Endothelial cell of umbilical vein (primary cell): ENCODE measurements around the gene PLEKHA5. TPM values are rescaled to one million over a fixed set of nuclear protein-coding genes. Genes with fewer than 3 reads are reported as not detected.

Source experiments
- BruUV-seq: library from RNA; stranded (reverse); fragments of 400-500 nt; replicated peaks from 2 replicates; lab custom pipeline; 2021; lab: Mats Ljungman, UMichigan
- CTCF ChIA-PET: fragments of 300-600, 350-600 bp; sonication (Branson Sonifier 250); formaldehyde crosslinking; loops from one replicate; lab custom pipeline; 2021; ENCODE audit warnings: antibody characterized with exemption, inconsistent platforms; lab: Charles Lee
- POLR2A ChIA-PET: fragments of 300-600, 350-600 bp; sonication (Branson Sonifier 250); formaldehyde crosslinking; loops from one replicate; lab custom pipeline; 2021; ENCODE audit warnings: antibody characterized with exemption, inconsistent platforms; lab: Charles Lee
- DNase-seq: peaks from one replicate; pipeline ENCODE4 v3.0.0-alpha.2; 2011; ENCODE audit warnings: low read depth, low spot score
- FAIRE-seq: peaks from 2 replicates; lab custom pipeline; 2011; peaks lifted over from hg19 to GRCh38; lab: Jason Lieb, UNC
- H2AFZ ChIP-seq: 2 replicates; pipeline ENCODE4 v1.6.0; 2012; ENCODE audit warnings: low read depth, low read length, control low read depth, inconsistent platforms
- H3K27ac ChIP-seq: 2 replicates; pipeline ENCODE4 v1.5.1; 2011; ENCODE audit warnings: low read depth, mild to moderate bottlenecking, control low read depth, low read length, moderate library complexity; ENCODE audit not compliant: insufficient read depth
- H3K27me3 ChIP-seq, 2 experiments: 2 replicates each; pipeline versions ENCODE4 v1.6.0 to v1.6.1; 2011; ENCODE audit warnings: low read length in 2 of 2, mixed read lengths in 1 of 2; ENCODE audit not compliant: control insufficient read depth in 2 of 2, insufficient read depth in 2 of 2
- H3K36me3 ChIP-seq, 2 experiments: 2 replicates in 1 of 2; 3 replicates in 1 of 2; pipeline ENCODE4 v1.5.1; 2011; ENCODE audit warnings: low read length in 2 of 2, mild to moderate bottlenecking in 1 of 2, moderate library complexity in 1 of 2; ENCODE audit not compliant: control insufficient read depth in 2 of 2, insufficient read depth in 2 of 2; ENCODE audit errors: extremely low read depth in 1 of 2
- H3K4me1 ChIP-seq: 3 replicates; pipeline ENCODE4 v1.5.1; 2011; ENCODE audit warnings: mild to moderate bottlenecking, low read length; ENCODE audit not compliant: control insufficient read depth, insufficient read depth; ENCODE audit errors: extremely low read depth
- H3K4me2 ChIP-seq: 2 replicates; pipeline ENCODE4 v1.6.1; 2011; ENCODE audit warnings: low read length, control low read depth, mixed read lengths; ENCODE audit not compliant: insufficient read depth
- H3K4me3 ChIP-seq, 3 experiments: fragments of 200-600 bp in 1 of 3; sonication (generic), shearing (Covaris generic) in 1 of 3; replicated peaks in 1 of 3; 2 replicates each; pipeline ENCODE4 v1.5.1; 2011 to 2016; ENCODE audit warnings: control low read depth in 3 of 3, low read length in 3 of 3, mild to moderate bottlenecking in 2 of 3, inconsistent platforms in 1 of 3, low read depth in 1 of 3, moderate library complexity in 1 of 3; ENCODE audit not compliant: insufficient read depth in 1 of 3
- H3K79me2 ChIP-seq: 2 replicates; pipeline ENCODE4 v1.6.0; 2012; ENCODE audit warnings: low read length, inconsistent platforms; ENCODE audit not compliant: control insufficient read depth, insufficient read depth
- H3K9ac ChIP-seq: replicated peaks from 2 replicates; pipeline ENCODE3; 2011; ENCODE audit warnings: low read length, control low read depth; ENCODE audit not compliant: insufficient read depth; ENCODE audit errors: extremely low read depth
- H3K9me1 ChIP-seq: replicated peaks from 3 replicates; pipeline ENCODE4 v1.6.0; 2011; ENCODE audit warnings: mild to moderate bottlenecking, low read length; ENCODE audit not compliant: control insufficient read depth, insufficient read depth; ENCODE audit errors: extremely low read depth
- H3K9me3 ChIP-seq: replicated peaks from 2 replicates; pipeline ENCODE4 v1.5.1; 2012; ENCODE audit warnings: low read length, inconsistent platforms; ENCODE audit not compliant: control insufficient read depth, insufficient read depth
- H4K20me1 ChIP-seq: replicated peaks from 2 replicates; pipeline ENCODE3; 2011; ENCODE audit warnings: mild to moderate bottlenecking, low read length; ENCODE audit not compliant: control insufficient read depth, insufficient read depth; ENCODE audit errors: extremely low read depth
- EZH2 ChIP-seq: IDR thresholded peaks from 2 replicates; pipeline ENCODE4 v1.6.1; 2012; ENCODE audit warnings: borderline replicate concordance, low read depth, mild to moderate bottlenecking, moderate library complexity, low read length, inconsistent platforms; ENCODE audit not compliant: severe bottlenecking
- FOS ChIP-seq: IDR thresholded peaks from 2 replicates; pipeline ENCODE4 v1.6.1; 2011; ENCODE audit warnings: mild to moderate bottlenecking, low read length, moderate library complexity, borderline replicate concordance; ENCODE audit not compliant: insufficient read depth
- GATA2 ChIP-seq: IDR thresholded peaks from 2 replicates; pipeline ENCODE4 v1.7.0; 2011; ENCODE audit warnings: low read depth, mild to moderate bottlenecking, moderate library complexity, mixed read lengths, low read length; ENCODE audit not compliant: insufficient read length, insufficient read depth
- JUN ChIP-seq: IDR thresholded peaks from 2 replicates; pipeline ENCODE4 v1.6.1; 2011; ENCODE audit warnings: borderline replicate concordance, low read depth; ENCODE audit not compliant: insufficient read length, insufficient read depth
- MAX ChIP-seq: IDR thresholded peaks from 2 replicates; pipeline ENCODE4 v1.6.1; 2011; ENCODE audit not compliant: insufficient read depth, insufficient read length
- MYC ChIP-seq: IDR thresholded peaks from one replicate; pipeline ENCODE4 v1.6.1; 2011; ENCODE audit warnings: mild to moderate bottlenecking, low read depth, low read length
- POLR2A ChIP-seq: IDR thresholded peaks from 2 replicates; pipeline ENCODE4 v1.6.1; 2012; ENCODE audit warnings: low read depth, mild to moderate bottlenecking, control low read depth, low read length
- POLR2AphosphoS5 ChIP-seq: IDR thresholded peaks from 2 replicates; pipeline ENCODE4 v1.6.1; 2012; ENCODE audit warnings: low read depth, mild to moderate bottlenecking, control low read depth, low read length, moderate library complexity; ENCODE audit not compliant: insufficient read depth
- dilution Hi-C: fragments of 300-500 bp; cut with MboI; formaldehyde crosslinking; loops from one replicate; pipeline ENCODE4 v1.15.0; 2019; ENCODE audit warnings: low sequenced_read_pairs; ENCODE audit not compliant: extremely low pct_ligation_motif_present
- intact Hi-C: fragments of 100-400 bp; cut with micrococcal nuclease; formaldehyde crosslinking; loops from one replicate; pipeline ENCODE4 v1.10.0; 2022
- polyA plus RNA-seq, 4 experiments: library from polyadenylated mRNA; depleted of rRNA in 3 of 4; stranded (reverse) in 3 of 4; unstranded in 1 of 4; fragments of >200 nt; gene quantifications; 2 replicates each; pipeline versions ENCODE4 v1.2.1 to v1.2.3, GENCODE V29; 2011 to 2012; ENCODE audit warnings: missing spikeins in 1 of 4
- total RNA-seq: library from RNA; stranded (reverse); gene quantifications from 2 replicates; pipeline ENCODE4 v1.2.3, GENCODE V29; 2021
- TF ChIP-seq, protein P1 (sequence below), 2 donors: IDR thresholded peaks; 1 replicate in 1 of 2; 2 replicates in 1 of 2; pipeline ENCODE4 v1.5.1; 2011; ENCODE audit warnings: low read length in 2 of 2, mild to moderate bottlenecking in 2 of 2, moderate library complexity in 2 of 2, control low read depth in 1 of 2, inconsistent platforms in 1 of 2, low read depth in 1 of 2; ENCODE audit not compliant: insufficient read depth in 1 of 2; ENCODE audit errors: extremely low read depth in 1 of 2

The PLEKHA5 gene
- total and polyA plus RNA-seq, 2 donors (not counting 3 experiments of a cell fraction or from before 2014, with no cell fraction given) = 2.5 to 12.7 TPM

DNA sequence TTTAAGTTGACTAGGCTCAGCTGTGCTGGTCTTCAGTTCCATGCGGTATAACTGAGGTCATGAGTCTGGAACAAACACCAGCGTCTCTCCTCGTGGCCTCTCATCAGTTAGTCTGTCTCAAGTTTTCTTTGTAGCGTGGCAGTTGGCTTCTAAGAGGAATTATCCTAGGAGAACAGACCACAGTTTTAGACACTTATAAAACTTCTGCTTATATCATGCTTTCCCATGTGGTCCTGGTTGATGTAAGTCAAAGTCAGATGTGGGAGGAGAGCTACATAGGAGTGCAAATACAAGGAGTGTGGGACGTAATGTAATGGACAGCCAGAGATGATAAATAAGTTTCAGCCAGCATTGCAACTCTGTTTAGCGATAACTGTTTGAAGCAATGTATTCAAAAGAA is 14.8 kb downstream of the PLEKHA5 start:
- Histone ChIP-seq H4K20me1 (no peaks in the 10 kb centered on the region), H3K4me3 (no peak overlapping the region), H3K36me3 (no peaks in the 10 kb centered on the region), H3K9me1 (no peaks in the 10 kb centered on the region), H2AFZ (no peak overlapping the region), H3K4me1 (no peaks in the 10 kb centered on the region), H3K27ac (no peak overlapping the region), H3K9ac (no peak overlapping the region), H3K27me3 (no peaks in the 10 kb centered on the region), H3K79me2 (no peaks in the 10 kb centered on the region), H3K4me2 (no peak overlapping the region), H3K9me3 (no peaks in the 10 kb centered on the region)
- dilution Hi-C loops (no loop called here), intact Hi-C loops (no loop called here)
- ChIA-PET POLR2A (no interaction called here), CTCF (no interaction called here)
- BruUV-seq = no TSS peak
- TF ChIP-seq GATA2 = no peak
- TF ChIP-seq MYC = no peak
- TF ChIP-seq EZH2 = no peak
- TF ChIP-seq, protein P1, sequence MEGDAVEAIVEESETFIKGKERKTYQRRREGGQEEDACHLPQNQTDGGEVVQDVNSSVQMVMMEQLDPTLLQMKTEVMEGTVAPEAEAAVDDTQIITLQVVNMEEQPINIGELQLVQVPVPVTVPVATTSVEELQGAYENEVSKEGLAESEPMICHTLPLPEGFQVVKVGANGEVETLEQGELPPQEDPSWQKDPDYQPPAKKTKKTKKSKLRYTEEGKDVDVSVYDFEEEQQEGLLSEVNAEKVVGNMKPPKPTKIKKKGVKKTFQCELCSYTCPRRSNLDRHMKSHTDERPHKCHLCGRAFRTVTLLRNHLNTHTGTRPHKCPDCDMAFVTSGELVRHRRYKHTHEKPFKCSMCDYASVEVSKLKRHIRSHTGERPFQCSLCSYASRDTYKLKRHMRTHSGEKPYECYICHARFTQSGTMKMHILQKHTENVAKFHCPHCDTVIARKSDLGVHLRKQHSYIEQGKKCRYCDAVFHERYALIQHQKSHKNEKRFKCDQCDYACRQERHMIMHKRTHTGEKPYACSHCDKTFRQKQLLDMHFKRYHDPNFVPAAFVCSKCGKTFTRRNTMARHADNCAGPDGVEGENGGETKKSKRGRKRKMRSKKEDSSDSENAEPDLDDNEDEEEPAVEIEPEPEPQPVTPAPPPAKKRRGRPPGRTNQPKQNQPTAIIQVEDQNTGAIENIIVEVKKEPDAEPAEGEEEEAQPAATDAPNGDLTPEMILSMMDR (IDR thresholded peaks at IDR 0.05; ENCODE audit: extremely low read depth in 1 of 2, insufficient read depth in 1 of 2, low read depth in 1 of 2, low read length in 2 of 2) = no peak
- TF ChIP-seq JUN = no peak
- no peak for TF ChIP-seq MAX
- TF ChIP-seq POLR2AphosphoS5 = no peak
- TF ChIP-seq POLR2A = no peak
- TF ChIP-seq FOS = no peak
- FAIRE-seq = no peak
- no peak for DNase-seq
